SK-N-SH treated with all-trans-retinoic acid at 6 μM for 48 hours (cell line): ENCODE measurements around the gene ZMIZ1.

Experiments
- ATAC-seq: fragments of 200-7000 bp; cut with Tn5 transposase; 3 replicates; pipeline ENCODE4 v1.9.1; 2020; ENCODE audit warnings: mild to moderate bottlenecking, moderate library complexity
- ARNTL ChIP-seq: fragments of 450-650 bp; formaldehyde crosslinking; IDR thresholded peaks from 2 replicates; pipeline ENCODE4 v1.5.0; 2020; ENCODE audit warnings: low read depth, mild to moderate bottlenecking, moderate library complexity, borderline replicate concordance
- BACH2 ChIP-seq: fragments of 250-450 bp; sonication (Bioruptor Pico); IDR thresholded peaks from 2 replicates; pipeline ENCODE4 v1.9.0; 2021; ENCODE audit warnings: mild to moderate bottlenecking, borderline replicate concordance
- CSDC2 ChIP-seq: fragments of 250-450 bp; sonication (Bioruptor Pico); IDR thresholded peaks from 2 replicates; pipeline ENCODE4 v1.5.0; 2020; ENCODE audit warnings: mild to moderate bottlenecking, moderate library complexity
- ESRRG ChIP-seq: fragments of 250-450 bp; sonication (Bioruptor Pico); IDR thresholded peaks from 2 replicates; pipeline ENCODE4 v1.6.1; 2021; ENCODE audit warnings: mild to moderate bottlenecking
- GLIS3 ChIP-seq: fragments of 250-450 bp; sonication (Bioruptor Pico); IDR thresholded peaks from 2 replicates; pipeline ENCODE4 v1.5.0; 2020; ENCODE audit warnings: mild to moderate bottlenecking, moderate library complexity
- ISL1 ChIP-seq: fragments of 250-450 bp; sonication (Bioruptor Pico); IDR thresholded peaks from 2 replicates; pipeline ENCODE4 v2.1.2; 2022; ENCODE audit warnings: mild to moderate bottlenecking, moderate library complexity
- OSR1 ChIP-seq: fragments of 250-450 bp; sonication (Bioruptor Pico); IDR thresholded peaks from 2 replicates; pipeline ENCODE4 v1.8.0; 2022; ENCODE audit warnings: moderate library complexity, mild to moderate bottlenecking, inconsistent platforms
- PPARA ChIP-seq: fragments of 250-450 bp; sonication (Bioruptor Pico); IDR thresholded peaks from 2 replicates; pipeline ENCODE4 v1.5.0; 2020; ENCODE audit warnings: mild to moderate bottlenecking, borderline replicate concordance
- RARB ChIP-seq: fragments of 250-450 bp; sonication (Bioruptor Pico); IDR thresholded peaks from 2 replicates; pipeline ENCODE4 v1.8.0; 2021; ENCODE audit warnings: mild to moderate bottlenecking, moderate library complexity
- TCF4 ChIP-seq: fragments of 250-450 bp; sonication (Bioruptor Pico); IDR thresholded peaks from 2 replicates; pipeline ENCODE4 v1.8.0; 2021; ENCODE audit warnings: mild to moderate bottlenecking, moderate library complexity, borderline replicate concordance
- TOX ChIP-seq: fragments of 250-450 bp; sonication (Bioruptor Pico); IDR thresholded peaks from 2 replicates; pipeline ENCODE4 v1.8.0; 2021; ENCODE audit warnings: mild to moderate bottlenecking, moderate library complexity, borderline replicate concordance
- TSHZ2 ChIP-seq: fragments of 250-450 bp; sonication (Bioruptor Pico); IDR thresholded peaks from 2 replicates; pipeline ENCODE4 v1.5.0; 2020; ENCODE audit warnings: mild to moderate bottlenecking, moderate library complexity
- ZFP3 ChIP-seq: fragments of 250-450 bp; sonication (Bioruptor Pico); IDR thresholded peaks from 2 replicates; pipeline ENCODE4 v1.5.0; 2020; ENCODE audit warnings: mild to moderate bottlenecking, moderate library complexity
- ZFP30 ChIP-seq: fragments of 450-650 bp; formaldehyde crosslinking; IDR thresholded peaks from 2 replicates; pipeline ENCODE4 v1.5.0; 2022; ENCODE audit warnings: mild to moderate bottlenecking, moderate library complexity
- ZNF565 ChIP-seq: fragments of 450-650 bp; formaldehyde crosslinking; conservative IDR thresholded peaks from 2 replicates; pipeline ENCODE4 v1.5.0; 2020; ENCODE audit warnings: low read depth, mild to moderate bottlenecking, moderate library complexity
- ZNF70 ChIP-seq: fragments of 450-650 bp; formaldehyde crosslinking; IDR thresholded peaks from 2 replicates; pipeline ENCODE4 v1.5.0; 2020; ENCODE audit warnings: mild to moderate bottlenecking, moderate library complexity
- ZNF8 ChIP-seq: fragments of 450-650 bp; formaldehyde crosslinking; IDR thresholded peaks from 2 replicates; pipeline ENCODE4 v1.5.0; 2020; ENCODE audit warnings: mild to moderate bottlenecking, moderate library complexity
- TF ChIP-seq, protein P1 (sequence below): fragments of 250-450 bp; sonication (Bioruptor Pico); IDR thresholded peaks from 2 replicates; pipeline ENCODE4 v1.8.0; 2021; ENCODE audit warnings: low read depth, mild to moderate bottlenecking, moderate library complexity, borderline replicate concordance
- TF ChIP-seq, protein P2 (sequence below): fragments of 250-450 bp; sonication (Bioruptor Pico); IDR thresholded peaks from 2 replicates; pipeline ENCODE4 v1.8.0; 2020; ENCODE audit warnings: mild to moderate bottlenecking, moderate library complexity, borderline replicate concordance
- TF ChIP-seq, protein P3 (sequence below): fragments of 250-450 bp; sonication (Bioruptor Pico); IDR thresholded peaks from 2 replicates; pipeline ENCODE4 v1.5.1; 2020; ENCODE audit warnings: low read depth, mild to moderate bottlenecking, moderate library complexity

The ZMIZ1 gene

DNA sequence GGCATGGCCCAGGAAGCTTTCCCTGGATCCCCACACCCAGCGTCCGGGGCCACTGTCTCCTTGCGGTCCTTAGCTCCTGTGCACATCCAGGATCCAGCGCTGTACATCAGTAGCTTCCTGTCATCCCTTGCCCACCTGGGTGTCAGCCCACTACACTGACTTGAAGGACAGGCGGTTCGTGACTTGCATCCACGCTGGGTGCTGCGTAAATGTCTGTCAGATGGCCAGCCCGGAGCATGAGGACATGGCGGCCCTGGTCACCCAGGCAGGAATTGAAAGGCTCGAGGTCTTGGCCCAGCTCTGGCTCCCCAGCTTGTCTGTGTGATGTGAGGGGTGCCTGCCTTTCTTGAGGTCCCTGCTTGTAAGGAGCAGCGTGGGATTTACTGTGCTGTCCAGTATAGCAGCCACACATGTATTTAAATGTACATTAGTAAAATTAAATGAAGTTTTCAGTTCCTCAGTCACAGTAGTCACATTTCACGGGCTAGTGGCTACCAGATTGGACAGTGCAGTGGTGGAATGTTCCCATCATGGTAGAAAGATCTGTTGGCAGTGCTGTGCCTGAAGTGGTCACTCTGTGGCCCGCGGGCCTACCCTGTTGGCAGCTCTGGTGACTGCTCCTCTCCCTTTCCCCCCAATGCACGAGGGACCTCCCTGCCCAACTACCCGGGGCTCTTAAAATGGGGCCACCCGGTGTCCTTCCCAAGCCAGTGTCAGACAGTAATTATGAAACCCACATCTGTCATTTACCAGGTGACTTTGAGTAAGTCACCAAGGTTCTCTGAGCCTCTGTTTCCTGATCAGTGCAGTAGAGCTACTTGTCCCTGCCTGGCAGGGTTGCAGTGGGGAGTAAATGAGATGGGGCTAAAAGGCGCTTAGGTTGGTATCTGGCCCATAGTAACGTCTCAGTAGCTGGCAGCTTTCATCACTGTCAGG, 180.7 kb downstream of the ZMIZ1 start:
- ATAC-seq, result no peak
- TF ChIP-seq ZFP30 (CRISPR knock-in tag), result no peak
- no peak for TF ChIP-seq ZNF8
- no peak for TF ChIP-seq ARNTL (CRISPR knock-in tag)
- no peak for TF ChIP-seq PPARA (CRISPR knock-in tag)
- TF ChIP-seq, protein P1, sequence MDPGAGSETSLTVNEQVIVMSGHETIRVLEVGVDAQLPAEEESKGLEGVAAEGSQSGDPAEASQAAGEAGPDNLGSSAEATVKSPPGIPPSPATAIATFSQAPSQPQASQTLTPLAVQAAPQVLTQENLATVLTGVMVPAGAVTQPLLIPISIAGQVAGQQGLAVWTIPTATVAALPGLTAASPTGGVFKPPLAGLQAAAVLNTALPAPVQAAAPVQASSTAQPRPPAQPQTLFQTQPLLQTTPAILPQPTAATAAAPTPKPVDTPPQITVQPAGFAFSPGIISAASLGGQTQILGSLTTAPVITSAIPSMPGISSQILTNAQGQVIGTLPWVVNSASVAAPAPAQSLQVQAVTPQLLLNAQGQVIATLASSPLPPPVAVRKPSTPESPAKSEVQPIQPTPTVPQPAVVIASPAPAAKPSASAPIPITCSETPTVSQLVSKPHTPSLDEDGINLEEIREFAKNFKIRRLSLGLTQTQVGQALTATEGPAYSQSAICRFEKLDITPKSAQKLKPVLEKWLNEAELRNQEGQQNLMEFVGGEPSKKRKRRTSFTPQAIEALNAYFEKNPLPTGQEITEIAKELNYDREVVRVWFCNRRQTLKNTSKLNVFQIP (CRISPR knock-in tag), result no peak
- TF ChIP-seq RARB, result no peak
- no peak for TF ChIP-seq BACH2
- no peak for TF ChIP-seq CSDC2 (CRISPR knock-in tag)
- TF ChIP-seq TSHZ2 (CRISPR knock-in tag), result no peak
- TF ChIP-seq ISL1, result no peak
- no peak for TF ChIP-seq TCF4 (CRISPR knock-in tag)
- no peak for TF ChIP-seq OSR1
- TF ChIP-seq, protein P2, sequence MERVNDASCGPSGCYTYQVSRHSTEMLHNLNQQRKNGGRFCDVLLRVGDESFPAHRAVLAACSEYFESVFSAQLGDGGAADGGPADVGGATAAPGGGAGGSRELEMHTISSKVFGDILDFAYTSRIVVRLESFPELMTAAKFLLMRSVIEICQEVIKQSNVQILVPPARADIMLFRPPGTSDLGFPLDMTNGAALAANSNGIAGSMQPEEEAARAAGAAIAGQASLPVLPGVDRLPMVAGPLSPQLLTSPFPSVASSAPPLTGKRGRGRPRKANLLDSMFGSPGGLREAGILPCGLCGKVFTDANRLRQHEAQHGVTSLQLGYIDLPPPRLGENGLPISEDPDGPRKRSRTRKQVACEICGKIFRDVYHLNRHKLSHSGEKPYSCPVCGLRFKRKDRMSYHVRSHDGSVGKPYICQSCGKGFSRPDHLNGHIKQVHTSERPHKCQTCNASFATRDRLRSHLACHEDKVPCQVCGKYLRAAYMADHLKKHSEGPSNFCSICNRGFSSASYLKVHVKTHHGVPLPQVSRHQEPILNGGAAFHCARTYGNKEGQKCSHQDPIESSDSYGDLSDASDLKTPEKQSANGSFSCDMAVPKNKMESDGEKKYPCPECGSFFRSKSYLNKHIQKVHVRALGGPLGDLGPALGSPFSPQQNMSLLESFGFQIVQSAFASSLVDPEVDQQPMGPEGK, result no peak
- no peak for TF ChIP-seq TOX (CRISPR knock-in tag)
- no peak for TF ChIP-seq GLIS3 (CRISPR knock-in tag)
- no peak for TF ChIP-seq ZFP3 (CRISPR knock-in tag)

- TF ChIP-seq ARNTL (CRISPR knock-in tag), result no peak
- TF ChIP-seq, protein P2, result no peak
- TF ChIP-seq TSHZ2 (CRISPR knock-in tag), result no peak
- TF ChIP-seq TCF4 (CRISPR knock-in tag), result no peak
- TF ChIP-seq, protein P3, sequence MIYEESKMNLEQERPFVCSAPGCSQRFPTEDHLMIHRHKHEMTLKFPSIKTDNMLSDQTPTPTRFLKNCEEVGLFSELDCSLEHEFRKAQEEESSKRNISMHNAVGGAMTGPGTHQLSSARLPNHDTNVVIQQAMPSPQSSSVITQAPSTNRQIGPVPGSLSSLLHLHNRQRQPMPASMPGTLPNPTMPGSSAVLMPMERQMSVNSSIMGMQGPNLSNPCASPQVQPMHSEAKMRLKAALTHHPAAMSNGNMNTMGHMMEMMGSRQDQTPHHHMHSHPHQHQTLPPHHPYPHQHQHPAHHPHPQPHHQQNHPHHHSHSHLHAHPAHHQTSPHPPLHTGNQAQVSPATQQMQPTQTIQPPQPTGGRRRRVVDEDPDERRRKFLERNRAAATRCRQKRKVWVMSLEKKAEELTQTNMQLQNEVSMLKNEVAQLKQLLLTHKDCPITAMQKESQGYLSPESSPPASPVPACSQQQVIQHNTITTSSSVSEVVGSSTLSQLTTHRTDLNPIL (CRISPR knock-in tag), result no peak
- no peak for TF ChIP-seq ESRRG (CRISPR knock-in tag)
- TF ChIP-seq ISL1, result no peak
- no peak for TF ChIP-seq ZNF565
- no peak for TF ChIP-seq ZNF70
- TF ChIP-seq, all 23 proteins: peak for 0
- ATAC-seq, result no peak
Measured at GRCh38 chr10:79250259-79250658, 181.5 kb downstream of the ZMIZ1 start.
